Measurements from ENCODE around the gene C6orf136.

- TF ChIP-seq POLR2AphosphoS5 (IDR thresholded peaks at IDR 0.05; ENCODE audit: low read depth, low read length) = no peak
- no peak for TF ChIP-seq TAF1 (IDR thresholded peaks at IDR 0.05; ENCODE audit: borderline replicate concordance, insufficient read depth, low read length)
- no peak for TF ChIP-seq REST (IDR thresholded peaks at IDR 0.05; ENCODE audit: insufficient read depth in 1 of 2, low read depth in 2 of 2, low read length in 2 of 2)
- TF ChIP-seq SIN3A (IDR thresholded peaks at IDR 0.05; ENCODE audit: borderline replicate concordance, insufficient read depth, low read length) = no peak
- TF ChIP-seq FOXP2 (optimal IDR thresholded peaks at IDR 0.05; ENCODE audit: borderline replicate concordance, extremely low read depth, extremely low read length, insufficient read depth) = no peak
Observed at GRCh38 chr6:30598912-30599624, 47.9 kb upstream of the C6orf136 start.

All from PFSK-1 (cell line).